ENCODE results near the gene NPB.

NPB gene

GRCh38 chr17:81900181-81900820, 1.7 kb upstream of the NPB start:
- no peak for DNase-seq

- no peak for DNase-seq
Observed at GRCh38 chr17:81901167-81902022, 643 bp upstream of the NPB start.

DNA sequence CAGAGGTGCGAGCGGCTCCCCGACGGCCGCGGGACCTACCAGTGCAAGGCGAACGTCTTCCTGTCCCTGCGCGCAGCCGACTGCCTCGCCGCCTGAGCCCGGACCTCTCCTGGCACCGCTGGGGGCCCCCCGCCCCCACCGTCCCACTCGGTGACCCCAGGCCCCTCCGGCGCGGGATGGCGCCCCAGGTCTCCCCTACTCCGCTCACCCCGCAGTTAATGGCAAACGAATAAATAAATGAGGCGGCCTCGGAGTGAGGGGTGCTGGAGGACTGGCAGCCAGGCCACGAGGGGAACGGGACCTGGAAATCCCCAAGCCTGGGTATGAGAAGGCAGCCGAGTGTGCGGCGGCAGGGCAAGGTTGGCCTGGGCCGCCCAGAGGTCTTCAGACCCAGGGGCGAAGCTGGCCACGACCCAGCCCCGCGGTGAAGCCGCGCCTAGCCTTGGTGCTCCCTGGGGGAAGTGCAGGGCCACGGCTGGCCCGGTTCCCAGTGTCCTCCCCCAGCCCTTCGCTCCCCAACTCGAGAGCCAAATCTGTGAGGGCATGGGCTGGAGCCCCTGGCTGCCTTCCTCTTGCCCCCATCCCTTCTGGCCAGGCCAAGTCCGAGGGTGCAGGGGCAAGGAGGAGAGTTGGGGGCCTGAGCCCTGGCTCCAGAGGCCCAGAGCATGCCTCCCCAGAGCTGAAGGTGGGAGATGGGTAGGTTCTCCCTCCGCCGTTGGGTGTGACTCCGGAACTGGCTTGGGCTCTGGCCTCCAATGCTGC, 796 bp downstream of the NPB start:
- no peak for DNase-seq

GRCh38 chr17:81903415-81903831, 1.4 kb downstream of the NPB start:
- DNase-seq: no peak

- DNase-seq: no peak
Observed at GRCh38 chr17:81903896-81904599, 2.0 kb downstream of the NPB start.

- DNase-seq: no peak
Observed at GRCh38 chr17:81904600-81905423, 2.8 kb downstream of the NPB start.

DNA sequence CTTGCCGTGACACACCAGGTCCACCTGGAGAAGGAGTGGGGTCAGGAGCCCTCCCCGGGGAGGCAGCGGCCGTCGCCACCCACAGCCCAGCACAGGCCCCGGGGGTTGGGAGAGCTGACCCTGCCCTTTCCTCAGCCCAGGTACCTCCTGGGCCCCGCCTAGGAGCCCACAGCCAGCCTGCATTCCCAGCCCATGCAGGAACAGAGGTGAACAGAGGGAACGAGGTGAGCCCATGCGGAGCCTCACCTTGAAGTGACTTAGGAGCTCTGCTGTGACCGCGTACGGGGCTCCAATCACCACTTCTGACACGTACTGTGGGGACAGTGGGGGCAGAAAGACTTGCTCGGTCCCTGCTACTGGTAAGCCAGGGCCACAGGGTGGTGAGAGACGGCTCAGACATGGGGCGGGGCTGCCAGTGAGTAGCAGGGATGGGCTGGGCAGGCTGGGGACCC, 3.4 kb downstream of the NPB start:
- no peak for DNase-seq

GRCh38 chr17:81905993-81906392, 4.0 kb downstream of the NPB start:
- DNase-seq: no peak

DNA sequence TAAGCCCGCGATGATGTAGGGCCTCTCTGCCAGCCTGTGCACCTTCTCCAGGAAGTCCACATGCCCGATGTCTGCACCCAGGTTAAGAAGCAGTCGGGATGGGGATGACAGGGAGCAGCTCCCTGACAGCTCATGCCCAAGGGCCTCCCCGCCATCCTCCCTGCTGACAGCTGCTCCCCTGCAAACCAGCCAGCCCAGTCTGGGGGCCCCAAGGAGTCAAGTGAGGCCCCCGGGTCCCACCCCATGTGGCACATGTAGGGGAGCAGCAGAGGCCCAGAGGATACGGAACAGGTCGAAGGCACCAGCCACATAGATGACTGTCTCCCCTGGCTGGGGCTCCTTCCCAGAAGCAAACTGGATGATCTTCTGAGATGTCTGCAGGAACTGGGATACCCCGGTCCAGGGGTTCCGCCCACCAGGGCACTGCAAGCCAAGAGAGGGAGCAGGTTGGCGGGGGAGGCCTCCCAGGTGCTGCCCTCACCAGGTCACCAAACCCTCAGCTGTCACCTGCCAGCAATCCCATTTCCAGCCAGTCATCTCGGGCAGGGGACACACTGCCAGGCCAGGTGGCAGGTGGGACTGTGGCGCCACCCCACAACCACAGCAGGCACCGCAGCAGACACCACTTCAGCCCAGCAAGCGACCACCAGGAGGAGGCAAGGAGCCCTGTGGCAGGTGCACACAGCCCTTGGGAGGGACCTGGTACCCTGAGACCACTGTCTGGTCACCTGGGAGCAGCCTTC, 4.6 kb downstream of the NPB start:
- no peak for DNase-seq

DNA sequence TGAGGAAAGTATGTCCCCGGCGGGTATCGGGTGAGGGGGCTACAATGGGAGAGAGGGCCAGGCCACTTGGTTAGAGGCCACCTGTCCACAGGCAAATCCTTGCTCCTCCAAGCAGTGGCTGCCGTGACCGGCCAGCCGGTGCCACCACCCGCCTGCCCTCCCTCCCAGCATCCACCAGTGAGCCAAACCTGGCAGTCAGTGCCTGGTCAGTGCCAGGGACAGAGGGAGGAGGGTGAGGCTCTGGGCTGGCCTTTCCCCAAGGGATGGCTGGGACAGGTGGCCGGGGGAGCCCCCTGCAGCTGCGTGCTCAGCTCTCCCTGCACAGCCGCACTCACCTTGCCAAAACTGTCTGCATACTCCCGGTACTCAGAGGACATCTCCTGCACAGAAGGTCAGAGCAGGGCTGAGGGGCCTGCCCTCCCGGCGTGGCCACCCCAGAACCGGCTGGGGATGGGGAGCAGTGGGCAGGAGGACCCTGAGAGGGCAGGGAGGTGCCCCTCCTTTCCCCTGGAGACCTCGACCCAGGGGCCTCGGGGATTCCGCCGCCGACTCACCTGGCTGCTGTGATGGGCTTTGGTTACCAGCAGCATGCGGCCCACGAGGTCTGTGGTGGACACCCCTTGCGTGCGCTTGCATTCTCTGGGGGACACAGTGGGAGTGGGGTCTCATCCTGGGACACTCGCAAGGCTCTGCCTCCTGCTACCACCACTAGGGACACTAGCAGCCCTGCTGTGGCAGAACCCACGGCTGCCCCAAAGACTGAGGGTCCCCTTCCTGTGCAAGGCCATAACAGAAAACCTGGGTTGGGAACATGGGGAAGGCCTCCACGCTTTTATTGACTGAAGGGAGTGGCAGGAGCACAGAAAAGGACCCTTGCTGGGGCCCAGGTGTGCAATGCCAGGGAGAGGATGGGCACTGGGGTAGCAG, 5.4 kb downstream of the NPB start:
- no peak for DNase-seq

- DNase-seq: no peak
Observed at GRCh38 chr17:81908793-81909192, 6.8 kb downstream of the NPB start.

DNA sequence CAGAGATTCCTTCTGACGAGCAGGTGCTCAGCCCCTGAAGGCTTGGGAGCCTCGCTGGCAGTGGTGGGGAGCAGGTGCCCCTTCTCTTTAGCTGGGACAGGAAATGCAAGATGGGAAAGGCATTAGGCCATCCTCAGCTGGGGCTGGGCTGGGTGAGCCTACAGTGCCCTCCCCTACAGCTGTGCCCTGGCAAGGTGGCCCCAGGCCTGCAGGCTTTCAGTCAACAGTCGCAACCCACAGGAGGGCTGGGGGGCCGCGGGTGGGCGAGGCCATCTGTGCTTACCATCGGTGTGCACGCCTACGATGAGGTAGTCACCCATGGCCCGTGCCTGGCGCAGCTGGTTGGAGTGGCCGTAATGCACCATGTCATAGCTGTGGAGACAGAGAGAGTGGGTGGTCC, 7.2 kb downstream of the NPB start:
- DNase-seq: no peak

- DNase-seq: no peak
Observed at GRCh38 chr17:81909966-81910839, 8.2 kb downstream of the NPB start.

GRCh38 chr17:81910840-81911276, 8.8 kb downstream of the NPB start:
- DNase-seq: no peak

DNA sequence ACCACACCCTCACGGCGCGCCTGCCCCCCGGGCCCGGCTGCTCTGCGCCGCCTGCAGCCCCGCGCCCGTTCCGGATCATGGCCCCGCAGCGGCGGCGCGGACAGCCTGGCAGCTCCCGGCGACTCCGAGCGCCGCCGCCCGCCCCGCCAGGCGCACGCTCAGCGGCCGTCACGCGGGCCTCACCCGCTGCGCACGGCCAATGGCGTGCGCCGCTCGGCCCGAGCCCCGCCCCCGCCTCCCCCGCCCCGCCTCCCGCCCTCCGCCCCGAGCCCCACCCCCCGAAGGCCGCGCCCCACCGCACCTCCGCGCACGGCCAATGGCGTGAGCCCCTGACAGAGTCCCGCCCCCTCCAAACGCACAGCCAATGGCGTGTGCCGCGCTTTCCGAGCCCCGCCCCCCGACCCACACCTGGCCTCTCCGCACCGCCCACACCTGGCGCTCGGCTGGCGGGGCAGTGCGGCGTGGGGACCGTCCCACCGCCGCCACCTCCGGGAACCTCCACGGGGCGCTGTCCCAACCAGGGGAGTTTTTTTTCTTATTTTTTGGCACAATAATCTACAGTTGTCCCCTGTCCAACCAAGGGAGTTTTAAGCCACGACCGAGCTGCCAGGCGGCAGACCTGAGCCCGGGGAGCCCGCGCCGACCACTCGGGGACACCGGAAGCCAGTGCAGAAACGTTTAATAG, 9.4 kb downstream of the NPB start, which contains the start of gene PCYT2:
TSS of gene PCYT2 (minus strand) at position 123 of the 685 bp plus-strand sequence. CDS start at position 79, 44 bp downstream.
- peak; percentile 14 for DNase-seq

DNA sequence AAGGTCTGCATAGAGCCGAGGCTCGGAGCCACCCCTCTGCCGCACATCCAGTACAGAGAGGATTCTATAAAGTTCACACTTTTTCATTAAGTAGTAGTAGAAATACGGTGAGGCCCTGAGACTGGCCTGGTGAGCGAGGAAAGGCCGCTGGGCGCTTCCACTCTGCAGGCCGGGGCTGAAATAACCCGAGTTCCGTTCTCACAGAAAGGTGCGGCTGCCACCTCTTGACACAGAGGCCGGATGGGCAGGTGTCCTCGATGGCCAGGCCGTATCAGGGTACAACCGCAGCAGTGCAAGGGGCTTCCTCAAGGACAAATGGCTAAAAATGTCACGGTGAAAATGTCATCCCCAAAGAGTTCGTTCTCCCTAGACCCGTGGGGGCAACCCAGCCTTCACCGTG, 9.9 kb downstream of the NPB start:
- DNase-seq: no peak

GRCh38 chr17:81912441-81913309, 10.6 kb downstream of the NPB start:
- no peak for DNase-seq
